DOHH2 (cell line): ENCODE measurements around the gene DNAI1.

Source experiments
- EZH2phosphoT487 ChIP-seq: fragments of 200-600 bp; sonication (generic); IDR thresholded peaks from 2 replicates; pipeline ENCODE4 v1.6.1; 2017; ENCODE audit warnings: borderline replicate concordance, mild to moderate bottlenecking, antibody characterized with exemption, low read length, moderate library complexity, mixed read lengths
- TF ChIP-seq, protein P1 (sequence below): fragments of 200-600 bp; sonication (generic); IDR thresholded peaks from one replicate; pipeline ENCODE4 v1.5.1; 2014; ENCODE audit warnings: antibody characterized with exemption, mild to moderate bottlenecking, low read depth, low read length; ENCODE audit not compliant: poor library complexity, severe bottlenecking

DNA sequence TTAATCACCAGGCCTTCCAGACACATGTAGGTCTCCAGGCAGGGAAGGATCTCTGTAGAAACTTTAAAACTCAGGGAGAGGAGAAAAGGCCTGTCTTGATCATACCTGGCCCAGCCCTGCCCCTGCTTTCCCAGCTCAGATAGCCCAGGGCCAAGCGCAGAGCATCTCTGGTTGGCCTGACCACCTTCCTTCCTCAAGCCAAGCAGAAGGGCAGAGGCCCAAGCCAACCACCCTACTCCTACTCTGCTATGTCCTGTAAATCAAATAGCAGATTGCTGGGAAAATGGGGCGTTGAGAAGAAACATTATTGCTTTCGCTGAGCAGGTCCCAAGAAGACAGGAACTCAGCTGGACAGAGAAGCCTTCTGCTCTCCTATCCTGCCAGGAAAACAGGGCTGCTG is 49.9 kb downstream of the DNAI1 start:
- TF ChIP-seq, protein P1, sequence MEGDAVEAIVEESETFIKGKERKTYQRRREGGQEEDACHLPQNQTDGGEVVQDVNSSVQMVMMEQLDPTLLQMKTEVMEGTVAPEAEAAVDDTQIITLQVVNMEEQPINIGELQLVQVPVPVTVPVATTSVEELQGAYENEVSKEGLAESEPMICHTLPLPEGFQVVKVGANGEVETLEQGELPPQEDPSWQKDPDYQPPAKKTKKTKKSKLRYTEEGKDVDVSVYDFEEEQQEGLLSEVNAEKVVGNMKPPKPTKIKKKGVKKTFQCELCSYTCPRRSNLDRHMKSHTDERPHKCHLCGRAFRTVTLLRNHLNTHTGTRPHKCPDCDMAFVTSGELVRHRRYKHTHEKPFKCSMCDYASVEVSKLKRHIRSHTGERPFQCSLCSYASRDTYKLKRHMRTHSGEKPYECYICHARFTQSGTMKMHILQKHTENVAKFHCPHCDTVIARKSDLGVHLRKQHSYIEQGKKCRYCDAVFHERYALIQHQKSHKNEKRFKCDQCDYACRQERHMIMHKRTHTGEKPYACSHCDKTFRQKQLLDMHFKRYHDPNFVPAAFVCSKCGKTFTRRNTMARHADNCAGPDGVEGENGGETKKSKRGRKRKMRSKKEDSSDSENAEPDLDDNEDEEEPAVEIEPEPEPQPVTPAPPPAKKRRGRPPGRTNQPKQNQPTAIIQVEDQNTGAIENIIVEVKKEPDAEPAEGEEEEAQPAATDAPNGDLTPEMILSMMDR = no peak
- TF ChIP-seq EZH2phosphoT487 = no peak
